Lower leg skin (tissue), 3 donors: ENCODE results near the gene GPC5.

Source experiments
- POLR2A ChIP-seq, 2 donors: fragments of 450-650 bp; IDR thresholded peaks; one replicate each; pipeline ENCODE4 v1.6.1; 2016 to 2017; ENCODE audit warnings: antibody characterized with exemption in 2 of 2, mild to moderate bottlenecking in 1 of 2, moderate library complexity in 1 of 2
- TF ChIP-seq, protein P1 (sequence below), 3 donors: fragments of 450-650 bp; IDR thresholded peaks; one replicate each; pipeline ENCODE4 v1.5.1; 2016; ENCODE audit warnings: antibody characterized with exemption in 3 of 3, mild to moderate bottlenecking in 3 of 3, moderate library complexity in 2 of 3

- TF ChIP-seq, protein P1, sequence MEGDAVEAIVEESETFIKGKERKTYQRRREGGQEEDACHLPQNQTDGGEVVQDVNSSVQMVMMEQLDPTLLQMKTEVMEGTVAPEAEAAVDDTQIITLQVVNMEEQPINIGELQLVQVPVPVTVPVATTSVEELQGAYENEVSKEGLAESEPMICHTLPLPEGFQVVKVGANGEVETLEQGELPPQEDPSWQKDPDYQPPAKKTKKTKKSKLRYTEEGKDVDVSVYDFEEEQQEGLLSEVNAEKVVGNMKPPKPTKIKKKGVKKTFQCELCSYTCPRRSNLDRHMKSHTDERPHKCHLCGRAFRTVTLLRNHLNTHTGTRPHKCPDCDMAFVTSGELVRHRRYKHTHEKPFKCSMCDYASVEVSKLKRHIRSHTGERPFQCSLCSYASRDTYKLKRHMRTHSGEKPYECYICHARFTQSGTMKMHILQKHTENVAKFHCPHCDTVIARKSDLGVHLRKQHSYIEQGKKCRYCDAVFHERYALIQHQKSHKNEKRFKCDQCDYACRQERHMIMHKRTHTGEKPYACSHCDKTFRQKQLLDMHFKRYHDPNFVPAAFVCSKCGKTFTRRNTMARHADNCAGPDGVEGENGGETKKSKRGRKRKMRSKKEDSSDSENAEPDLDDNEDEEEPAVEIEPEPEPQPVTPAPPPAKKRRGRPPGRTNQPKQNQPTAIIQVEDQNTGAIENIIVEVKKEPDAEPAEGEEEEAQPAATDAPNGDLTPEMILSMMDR (IDR thresholded peaks at IDR 0.05): no peak
- no peak for TF ChIP-seq POLR2A (IDR thresholded peaks at IDR 0.05)
Measured at GRCh38 chr13:92463134-92463533, 1064.7 kb downstream of the GPC5 start.
